ENCODE measurements around the gene DGKD. TPM values are rescaled to one million over a fixed set of nuclear protein-coding genes. Genes with fewer than 3 reads are reported as not detected.

DGKD gene
- total RNA-seq, 1 donor from 2014 or later = 10.3 TPM

DNA sequence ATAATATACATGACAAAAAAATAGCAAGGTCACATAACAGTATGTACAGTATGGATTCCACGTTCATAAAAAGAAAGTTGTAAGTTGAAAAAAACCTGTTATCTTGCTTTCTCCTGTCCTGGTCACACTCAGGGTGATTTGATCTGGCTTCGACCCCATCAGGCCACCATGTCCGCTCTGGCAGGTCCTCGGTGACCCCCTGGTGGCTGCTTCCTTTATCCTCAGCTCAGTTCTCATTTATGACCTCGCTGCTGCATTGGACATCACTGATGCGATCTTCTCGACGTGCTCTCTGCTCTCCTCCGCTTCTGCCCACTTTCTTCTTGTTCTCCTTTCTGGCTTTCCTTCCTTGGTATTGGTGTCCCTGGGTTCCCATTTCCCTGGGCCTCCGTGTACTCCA lies 29.7 kb downstream of the DGKD start:
- no peak for DNase-seq (ENCODE audit: low read depth)
- H3K4me3 ChIP-seq (ENCODE audit: low read depth, low read length) = no peak overlapping the region
- TF ChIP-seq, protein P1, sequence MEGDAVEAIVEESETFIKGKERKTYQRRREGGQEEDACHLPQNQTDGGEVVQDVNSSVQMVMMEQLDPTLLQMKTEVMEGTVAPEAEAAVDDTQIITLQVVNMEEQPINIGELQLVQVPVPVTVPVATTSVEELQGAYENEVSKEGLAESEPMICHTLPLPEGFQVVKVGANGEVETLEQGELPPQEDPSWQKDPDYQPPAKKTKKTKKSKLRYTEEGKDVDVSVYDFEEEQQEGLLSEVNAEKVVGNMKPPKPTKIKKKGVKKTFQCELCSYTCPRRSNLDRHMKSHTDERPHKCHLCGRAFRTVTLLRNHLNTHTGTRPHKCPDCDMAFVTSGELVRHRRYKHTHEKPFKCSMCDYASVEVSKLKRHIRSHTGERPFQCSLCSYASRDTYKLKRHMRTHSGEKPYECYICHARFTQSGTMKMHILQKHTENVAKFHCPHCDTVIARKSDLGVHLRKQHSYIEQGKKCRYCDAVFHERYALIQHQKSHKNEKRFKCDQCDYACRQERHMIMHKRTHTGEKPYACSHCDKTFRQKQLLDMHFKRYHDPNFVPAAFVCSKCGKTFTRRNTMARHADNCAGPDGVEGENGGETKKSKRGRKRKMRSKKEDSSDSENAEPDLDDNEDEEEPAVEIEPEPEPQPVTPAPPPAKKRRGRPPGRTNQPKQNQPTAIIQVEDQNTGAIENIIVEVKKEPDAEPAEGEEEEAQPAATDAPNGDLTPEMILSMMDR (conservative IDR thresholded peaks at IDR 0.05; ENCODE audit: low read depth, low read length) = peak; percentile 21

DNA sequence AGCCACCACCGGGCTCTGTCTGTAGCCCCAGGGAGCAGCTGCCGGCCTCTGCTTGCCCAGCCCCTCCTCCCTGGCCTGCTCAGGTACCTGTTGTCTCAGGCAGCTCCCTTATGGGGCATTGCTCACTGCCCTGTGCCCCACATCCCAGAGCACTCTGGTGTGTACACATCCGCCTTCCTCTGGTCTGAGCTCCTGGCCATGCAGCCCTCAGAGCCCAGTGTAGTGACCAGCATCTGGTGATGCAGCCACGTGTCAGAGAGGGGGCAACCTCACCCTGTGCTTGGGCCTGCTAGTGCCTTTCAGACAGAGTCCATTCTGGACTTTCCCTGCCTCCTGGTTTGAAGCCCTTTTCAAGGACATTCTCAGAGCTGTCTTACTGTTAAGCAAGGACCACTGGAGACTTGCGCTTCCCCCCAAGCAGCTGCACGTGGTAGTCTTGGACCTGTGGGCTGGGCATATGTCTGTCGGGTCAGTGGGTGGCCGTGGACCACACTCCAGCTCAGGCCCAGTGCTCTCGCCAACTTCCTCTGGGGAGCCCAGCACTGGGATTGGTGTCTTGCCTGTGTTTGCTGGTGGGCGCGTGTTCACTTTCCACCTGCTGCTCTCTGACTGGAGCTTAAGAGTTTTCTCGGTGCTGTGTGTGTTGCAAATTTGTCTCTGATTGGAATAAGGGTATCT lies 30.7 kb downstream of the DGKD start:
- no peak overlapping the region for H3K4me3 ChIP-seq (ENCODE audit: low read depth, low read length)
- DNase-seq (ENCODE audit: low read depth) = no peak
- TF ChIP-seq, protein P1 (conservative IDR thresholded peaks at IDR 0.05; ENCODE audit: low read depth, low read length) = no peak

DNA sequence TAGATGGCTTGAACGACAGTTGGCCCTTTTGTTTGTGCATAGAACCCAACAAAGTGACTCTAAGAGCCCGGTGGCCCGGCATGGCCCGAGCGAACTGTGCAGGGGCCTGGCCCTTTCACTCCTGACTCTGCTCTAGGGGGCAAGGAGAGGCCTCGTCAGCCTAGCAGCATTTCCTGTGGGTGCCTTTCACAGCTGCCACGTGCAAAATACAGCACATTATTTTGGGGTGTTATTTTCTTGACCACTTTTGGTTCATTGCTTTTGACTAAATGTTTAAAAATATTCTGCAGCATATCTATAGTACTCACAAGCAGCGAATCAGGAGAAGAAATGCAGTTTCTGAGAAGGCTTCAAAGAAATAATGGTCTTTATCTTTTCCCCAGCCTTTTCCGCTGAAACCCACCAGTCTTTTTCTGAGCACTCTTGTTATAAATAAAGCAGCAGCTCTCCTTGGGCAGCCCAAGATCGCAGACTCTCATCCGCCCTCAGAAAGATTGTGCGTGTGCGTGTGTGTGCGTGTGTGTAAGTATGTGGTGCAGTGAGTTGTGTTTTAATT lies 31.3 kb downstream of the DGKD start:
- TF ChIP-seq, protein P1 (conservative IDR thresholded peaks at IDR 0.05; ENCODE audit: low read depth, low read length) = no peak
- H3K4me3 ChIP-seq (ENCODE audit: low read depth, low read length) = no peak overlapping the region
- DNase-seq (ENCODE audit: low read depth) = no peak

DNA sequence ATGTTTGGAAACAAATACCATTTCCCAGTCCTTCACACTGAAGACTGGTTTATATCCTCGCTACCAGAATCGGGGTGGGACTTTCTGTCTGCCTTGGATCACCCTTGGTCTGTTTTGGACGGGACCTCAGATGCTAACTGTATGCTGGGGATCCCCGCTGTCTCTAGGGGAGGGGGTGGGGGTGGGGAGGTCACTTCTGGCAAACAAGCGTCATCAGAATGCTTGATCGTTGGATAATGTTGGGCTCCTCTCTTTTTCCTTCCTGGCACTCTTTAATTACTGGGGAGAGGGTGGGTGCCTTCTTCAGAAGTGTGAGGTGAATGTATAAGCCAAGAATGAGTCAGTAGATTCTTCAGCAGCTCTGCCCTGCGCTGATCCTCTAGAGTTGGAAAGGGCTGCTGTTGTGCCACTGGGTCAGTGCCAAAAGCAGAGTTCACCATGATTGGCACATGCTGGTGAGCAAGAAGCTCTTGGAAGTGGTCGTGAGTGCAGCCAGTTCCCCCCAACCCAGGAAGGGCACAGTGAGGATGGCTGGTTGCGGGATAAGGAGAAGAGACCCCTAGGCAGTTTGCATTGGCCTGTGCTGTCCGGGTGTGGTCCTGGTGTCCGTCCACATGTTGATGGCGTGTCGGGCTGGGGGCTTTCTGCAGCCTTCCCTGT lies 32.2 kb downstream of the DGKD start:
- no peak overlapping the region for H3K4me3 ChIP-seq (ENCODE audit: low read depth, low read length)
- peak; percentile 26 for DNase-seq (ENCODE audit: low read depth)
- TF ChIP-seq, protein P1 (conservative IDR thresholded peaks at IDR 0.05; ENCODE audit: low read depth, low read length) = no peak

DNA sequence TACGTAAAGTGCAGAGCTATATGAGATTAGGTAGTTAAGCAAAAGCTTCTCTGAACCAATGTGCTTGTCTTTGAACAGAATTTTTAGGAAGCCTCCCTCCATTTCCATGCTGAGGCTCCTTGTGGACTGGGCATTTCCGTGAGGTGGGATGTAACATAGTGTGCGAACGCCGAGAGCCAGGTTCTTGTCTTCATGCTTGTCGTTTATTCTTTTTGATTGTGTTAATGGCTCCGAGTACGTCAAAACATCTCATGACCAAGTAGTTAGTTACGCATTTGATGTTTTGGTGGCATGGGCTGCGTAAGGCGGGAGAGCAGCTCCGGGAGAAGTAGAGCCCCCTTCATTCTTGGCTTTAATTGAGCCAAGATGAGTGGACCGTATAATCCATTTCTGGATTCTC lies 32.9 kb downstream of the DGKD start:
- peak; percentile 22 for DNase-seq (ENCODE audit: low read depth)
- no peak overlapping the region for H3K4me3 ChIP-seq (ENCODE audit: low read depth, low read length)
- TF ChIP-seq, protein P1 (conservative IDR thresholded peaks at IDR 0.05; ENCODE audit: low read depth, low read length) = no peak

DNA sequence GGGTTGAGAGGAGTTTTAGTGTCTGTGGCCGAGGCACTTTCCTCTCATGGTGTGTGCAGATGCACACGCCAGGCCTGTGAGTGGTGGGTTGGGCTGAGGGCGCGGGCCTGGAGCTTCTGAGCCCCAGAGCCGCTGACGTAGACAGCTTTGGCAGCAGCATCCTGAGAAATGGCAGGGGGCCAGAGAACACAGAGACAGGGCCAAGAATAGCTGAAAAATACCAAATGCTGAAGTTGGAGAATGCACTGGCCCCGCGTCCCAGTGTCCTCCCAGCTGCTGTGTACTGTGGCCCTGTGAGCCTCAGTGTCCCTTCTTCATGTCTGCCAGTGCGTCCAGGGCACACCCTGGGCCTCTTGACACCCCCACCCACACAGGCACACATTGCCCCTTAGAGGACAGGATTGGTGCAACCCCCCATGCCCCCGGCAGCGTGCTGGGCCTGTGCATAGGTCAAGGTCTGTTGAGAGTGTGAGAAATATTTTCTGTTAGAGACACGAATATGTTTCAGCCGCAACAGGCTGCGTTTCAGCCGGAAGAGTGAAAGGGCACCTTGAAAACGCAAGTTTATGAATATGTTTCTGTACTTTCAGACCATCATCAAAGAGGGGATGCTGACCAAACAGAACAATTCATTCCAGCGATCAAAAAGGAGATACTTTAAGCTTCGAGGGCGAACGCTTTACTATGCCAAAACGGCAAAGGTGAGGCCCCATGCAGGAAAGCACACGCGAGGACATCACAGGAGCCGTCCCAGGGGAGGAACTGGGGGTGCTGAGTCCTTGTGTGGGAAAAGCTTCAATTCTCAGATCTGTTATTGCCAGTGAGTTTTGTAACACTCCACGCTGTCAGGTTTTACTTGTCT lies 33.6 kb downstream of the DGKD start:
- TF ChIP-seq, protein P1 (conservative IDR thresholded peaks at IDR 0.05; ENCODE audit: low read depth, low read length) = no peak
- peak; percentile 18 for DNase-seq (ENCODE audit: low read depth)
- H3K4me3 ChIP-seq (ENCODE audit: low read depth, low read length) = no peak overlapping the region
